ENCODE measurements around the gene CMSS1. TPM values are rescaled to one million over a fixed set of nuclear protein-coding genes. Genes with fewer than 3 reads are reported as not detected.

Gene CMSS1
- total RNA-seq, 1 experiment from 2014 or later, result 86.3 TPM

GRCh38 chr3:100117093-100117492, 299.4 kb downstream of the CMSS1 start:
- no peak overlapping the region for H3K4me3 ChIP-seq (ENCODE audit: low read depth in 2 of 2, low read length in 2 of 2)
- CTCF ChIA-PET, result no interaction called here
- ATAC-seq (no peak), DNase-seq (ENCODE audit: low read depth, low spot score) (no peak)
- in situ Hi-C loops (cut with HindIII; ENCODE audit: low pct_unique_long_range_greater_than_20kb, low sequenced_read_pairs) (no loop called here), intact Hi-C loops (cut with micrococcal nuclease; ENCODE audit: unreplicated experiment) (no loop called here)
- H3K4me1 ChIP-seq (ENCODE audit: control insufficient read depth, insufficient read depth, low read length), result no peaks in the 10 kb centered on the region
- TF ChIP-seq TCF7L2 (IDR thresholded peaks at IDR 0.05; ENCODE audit: low read depth, low read length), result no peak
- TF ChIP-seq SIN3A (IDR thresholded peaks at IDR 0.05; ENCODE audit: borderline replicate concordance, insufficient read depth, low read depth, low read length), result no peak
- no peak for TF ChIP-seq POLR2AphosphoS5 (IDR thresholded peaks at IDR 0.05; ENCODE audit: low read depth, low read length)
- TF ChIP-seq REST (IDR thresholded peaks at IDR 0.05; ENCODE audit: insufficient read depth in 1 of 2, low read depth in 2 of 2, low read length in 1 of 2), result no peak
- no peak for TF ChIP-seq CTCF (IDR thresholded peaks at IDR 0.05)
- no peaks in the 10 kb centered on the region for H3K36me3 ChIP-seq (ENCODE audit: control insufficient read depth, insufficient read depth, low read length)
- H3K27me3 ChIP-seq (ENCODE audit: control insufficient read depth, insufficient read depth, low read length), result no peaks in the 10 kb centered on the region
- POLR2A ChIA-PET, result no interaction called here
- no peak overlapping the region for H3K27ac ChIP-seq (ENCODE audit: low read length)
- no TSS peak for BruUV-seq (replicated peaks)
- no peaks in the 10 kb centered on the region for H3K9me3 ChIP-seq (ENCODE audit: control insufficient read depth, insufficient read depth, low read depth, low read length)

DNA sequence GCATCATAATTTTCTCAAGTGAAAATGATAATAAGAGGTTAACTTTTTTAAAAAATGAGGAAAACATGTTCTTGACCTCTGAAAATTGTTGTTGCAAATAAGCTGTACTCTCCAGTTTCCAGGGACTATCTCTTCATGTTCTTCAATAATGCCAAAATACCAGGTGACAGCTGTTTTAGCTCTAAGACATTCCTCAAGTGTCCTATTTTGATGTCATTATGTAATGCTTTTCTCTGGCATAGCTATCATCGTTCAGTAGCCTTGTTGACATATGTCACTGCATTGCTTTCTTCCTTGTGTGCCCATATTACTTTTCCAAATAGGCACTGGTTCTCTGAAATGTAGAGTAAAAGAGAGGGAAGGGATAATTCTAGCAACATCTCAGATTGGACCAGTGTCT, 302.4 kb downstream of the CMSS1 start:
- no peak for TF ChIP-seq POLR2AphosphoS5 (IDR thresholded peaks at IDR 0.05; ENCODE audit: low read depth, low read length)
- TF ChIP-seq CTCF (IDR thresholded peaks at IDR 0.05), result no peak
- no peak for TF ChIP-seq REST (IDR thresholded peaks at IDR 0.05; ENCODE audit: insufficient read depth in 1 of 2, low read depth in 2 of 2, low read length in 1 of 2)
- TF ChIP-seq SIN3A (IDR thresholded peaks at IDR 0.05; ENCODE audit: borderline replicate concordance, insufficient read depth, low read depth, low read length), result no peak
- no peak for TF ChIP-seq TCF7L2 (IDR thresholded peaks at IDR 0.05; ENCODE audit: low read depth, low read length)
- no peaks in the 10 kb centered on the region for H3K4me1 ChIP-seq (ENCODE audit: control insufficient read depth, insufficient read depth, low read length)
- no peak for ATAC-seq
- no peak for DNase-seq (ENCODE audit: low read depth, low spot score)
- ChIA-PET POLR2A (no interaction called here), CTCF (no interaction called here)
- no peak overlapping the region for H3K27ac ChIP-seq (ENCODE audit: low read length)
- in situ Hi-C loops (cut with HindIII; ENCODE audit: low pct_unique_long_range_greater_than_20kb, low sequenced_read_pairs) (no loop called here), intact Hi-C loops (cut with micrococcal nuclease; ENCODE audit: unreplicated experiment) (no loop called here)
- no peaks in the 10 kb centered on the region for H3K27me3 ChIP-seq (ENCODE audit: control insufficient read depth, insufficient read depth, low read length)
- H3K4me3 ChIP-seq (ENCODE audit: low read depth in 2 of 2, low read length in 2 of 2), result no peak overlapping the region
- H3K9me3 ChIP-seq (ENCODE audit: control insufficient read depth, insufficient read depth, low read depth, low read length), result no peaks in the 10 kb centered on the region
- H3K36me3 ChIP-seq (ENCODE audit: control insufficient read depth, insufficient read depth, low read length), result no peaks in the 10 kb centered on the region
- no TSS peak for BruUV-seq (replicated peaks)
